Liver (tissue), 9 donors: ENCODE data around the gene KRT14. TPM values are rescaled to one million over a fixed set of nuclear protein-coding genes. Genes with fewer than 3 reads are reported as not detected.

Experiments
- DNase-seq: peaks from one replicate; pipeline ENCODE4 v3.0.0-alpha.2; 2017; ENCODE audit warnings: low spot score
- H3K27ac ChIP-seq, 2 donors: one replicate each; pipeline ENCODE4 v1.7.0; 2013; ENCODE audit warnings: inconsistent platforms in 2 of 2, low read length in 2 of 2, control low read depth in 1 of 2, low read depth in 1 of 2, mild to moderate bottlenecking in 1 of 2
- H3K27me3 ChIP-seq, 4 donors: one replicate each; pipeline versions ENCODE4 v1.6.1 to v1.7.0; 2013; ENCODE audit warnings: low read length in 3 of 4, inconsistent platforms in 1 of 4, mild to moderate bottlenecking in 1 of 4, moderate library complexity in 1 of 4; ENCODE audit not compliant: control insufficient read depth in 4 of 4, insufficient read depth in 4 of 4
- H3K36me3 ChIP-seq, 4 donors: one replicate each; pipeline versions ENCODE4 v1.6.1 to v1.7.0; 2013; ENCODE audit warnings: low read length in 3 of 4, mild to moderate bottlenecking in 3 of 4, low read depth in 1 of 4, moderate library complexity in 1 of 4; ENCODE audit not compliant: control insufficient read depth in 4 of 4, insufficient read depth in 3 of 4
- H3K4me1 ChIP-seq, 4 donors: one replicate each; pipeline versions ENCODE4 v1.6.1 to v1.7.0; 2013; ENCODE audit warnings: low read length in 3 of 4, mild to moderate bottlenecking in 3 of 4, moderate library complexity in 1 of 4; ENCODE audit not compliant: control insufficient read depth in 4 of 4, insufficient read depth in 4 of 4
- H3K4me3 ChIP-seq, 3 donors: one replicate each; pipeline versions ENCODE4 v1.6.1 to v1.7.0; 2013; ENCODE audit warnings: low read length in 3 of 3, control low read depth in 1 of 3, low read depth in 1 of 3, mild to moderate bottlenecking in 1 of 3
- H3K9ac ChIP-seq, 2 donors: one replicate each; pipeline ENCODE4 v1.7.0; 2013; ENCODE audit warnings: low read length in 2 of 2, mild to moderate bottlenecking in 2 of 2, moderate library complexity in 2 of 2, control low read depth in 1 of 2, low read depth in 1 of 2
- H3K9me3 ChIP-seq, 4 donors: one replicate each; pipeline versions ENCODE4 v1.6.1 to v1.7.0; 2013; ENCODE audit warnings: low read length in 3 of 4; ENCODE audit not compliant: control insufficient read depth in 4 of 4
- EGR1 ChIP-seq, 2 donors: IDR thresholded peaks; 2 replicates each; pipeline ENCODE4 v1.6.1; 2016 to 2018; ENCODE audit warnings: antibody characterized with exemption in 2 of 2, low read depth in 2 of 2
- FOXA2 ChIP-seq: IDR thresholded peaks from 2 replicates; pipeline ENCODE4 v1.6.1; 2016; ENCODE audit warnings: antibody characterized with exemption
- HNF4G ChIP-seq: IDR thresholded peaks from 2 replicates; pipeline ENCODE4 v1.6.1; 2016; ENCODE audit warnings: antibody characterized with exemption
- MAX ChIP-seq: IDR thresholded peaks from 2 replicates; pipeline ENCODE4 v1.6.1; 2016; ENCODE audit warnings: antibody characterized with exemption
- NR2F2 ChIP-seq: IDR thresholded peaks from 2 replicates; pipeline ENCODE4 v1.6.1; 2016; ENCODE audit warnings: antibody characterized with exemption
- RAD21 ChIP-seq, 2 donors: IDR thresholded peaks; 2 replicates each; pipeline ENCODE4 v1.6.1; 2016; ENCODE audit warnings: antibody characterized with exemption in 2 of 2, mild to moderate bottlenecking in 2 of 2
- REST ChIP-seq: IDR thresholded peaks from 2 replicates; pipeline ENCODE4 v1.6.1; 2016; ENCODE audit warnings: antibody characterized with exemption, mild to moderate bottlenecking
- TAF1 ChIP-seq: conservative IDR thresholded peaks from 2 replicates; pipeline ENCODE4 v1.6.1; 2016; ENCODE audit warnings: antibody characterized with exemption, mild to moderate bottlenecking
- YY1 ChIP-seq: IDR thresholded peaks from 2 replicates; pipeline ENCODE4 v1.6.1; 2016; ENCODE audit warnings: antibody characterized with exemption, mild to moderate bottlenecking
- ZBTB33 ChIP-seq: IDR thresholded peaks from 2 replicates; pipeline ENCODE4 v1.6.1; 2016; ENCODE audit warnings: antibody characterized with exemption
- WGBS: extraction: QIAGEN DNeasy Blood & Tissue Kit; methylation state at CpG from one replicate; pipeline ENCODE4 v1.1.7; 2013; 5-methylcytosine and 5-hydroxymethylcytosine counted together
- polyA plus RNA-seq, 2 donors: library from polyadenylated mRNA; stranded (reverse) in 1 of 2; unstranded in 1 of 2; fragments of 200-250 nt in 1 of 2; fragments of >200 nt in 1 of 2; fragmentation: Nextera tagmentation in 1 of 2; extraction: Ambion mirVana in 1 of 2; gene quantifications; one replicate each; pipeline versions ENCODE4 v1.2.1 to v1.2.3, GENCODE V29; 2013 to 2015
- total RNA-seq, 2 donors: library from RNA; depleted of rRNA; stranded (reverse); fragments of >200 nt; gene quantifications; one replicate each; pipeline ENCODE4 v1.2.3, GENCODE V29; 2014
- TF ChIP-seq, protein P1 (sequence below): fragments of 150-350 bp; IDR thresholded peaks from 2 replicates; pipeline ENCODE4 v1.5.1; 2017; ENCODE audit warnings: improper control_type of control experiment, low read depth, low read length; ENCODE audit not compliant: missing input control
- donor health status: healthy.
- donor health status: healthy.
- donor health status: healthy.
- donor health status: healthy.
- donor health status: healthy.

The KRT14 gene
- total and polyA plus RNA-seq, 4 donors: not detected

GRCh38 chr17:41539979-41540701 lies 46.6 kb downstream of the KRT14 start:
- WGBS: 66% methylated on average over 7 of the region's 7 CpGs
- TF ChIP-seq RAD21 (IDR thresholded peaks at IDR 0.05) (no peak), HNF4G (no peak)
- no peaks in the 10 kb centered on the region for H3K9me3 ChIP-seq
- H3K27ac ChIP-seq: no peak overlapping the region
- no peak for DNase-seq
- no peak overlapping the region for H3K9ac ChIP-seq
- no peaks in the 10 kb centered on the region for H3K36me3 ChIP-seq
- no peak overlapping the region for H3K4me3 ChIP-seq
- peaks cover 0 to 2% (median 0%) of the 10 kb centered on the region in 4 donors for H3K27me3 ChIP-seq
- no peaks in the 10 kb centered on the region for H3K4me1 ChIP-seq

DNA sequence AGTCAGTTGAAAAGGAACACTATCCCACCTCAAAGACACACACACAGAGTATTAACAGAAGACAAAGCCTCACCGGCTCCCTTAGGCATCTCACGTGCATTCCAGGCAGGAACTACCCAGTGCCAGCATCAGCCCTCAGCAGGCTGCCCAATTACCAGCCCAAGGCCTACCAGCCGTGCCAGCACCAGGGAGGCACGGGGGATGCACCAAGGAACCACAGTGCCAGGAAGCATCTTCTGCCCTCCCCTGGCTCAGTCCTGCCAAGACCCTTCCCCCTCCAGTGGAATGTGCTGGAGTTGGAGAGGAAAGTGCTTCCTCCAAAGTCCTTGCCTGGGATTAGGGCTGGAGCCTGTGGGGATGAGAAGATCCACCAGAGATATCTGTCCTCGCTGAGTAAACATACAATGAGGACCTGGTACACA lies 47.6 kb downstream of the KRT14 start:
- no peak for TF ChIP-seq EGR1 (IDR thresholded peaks at IDR 0.05; ENCODE audit: low read depth in 2 of 2)
- no peak for TF ChIP-seq REST
- no peak for TF ChIP-seq FOXA2
- TF ChIP-seq, protein P1, sequence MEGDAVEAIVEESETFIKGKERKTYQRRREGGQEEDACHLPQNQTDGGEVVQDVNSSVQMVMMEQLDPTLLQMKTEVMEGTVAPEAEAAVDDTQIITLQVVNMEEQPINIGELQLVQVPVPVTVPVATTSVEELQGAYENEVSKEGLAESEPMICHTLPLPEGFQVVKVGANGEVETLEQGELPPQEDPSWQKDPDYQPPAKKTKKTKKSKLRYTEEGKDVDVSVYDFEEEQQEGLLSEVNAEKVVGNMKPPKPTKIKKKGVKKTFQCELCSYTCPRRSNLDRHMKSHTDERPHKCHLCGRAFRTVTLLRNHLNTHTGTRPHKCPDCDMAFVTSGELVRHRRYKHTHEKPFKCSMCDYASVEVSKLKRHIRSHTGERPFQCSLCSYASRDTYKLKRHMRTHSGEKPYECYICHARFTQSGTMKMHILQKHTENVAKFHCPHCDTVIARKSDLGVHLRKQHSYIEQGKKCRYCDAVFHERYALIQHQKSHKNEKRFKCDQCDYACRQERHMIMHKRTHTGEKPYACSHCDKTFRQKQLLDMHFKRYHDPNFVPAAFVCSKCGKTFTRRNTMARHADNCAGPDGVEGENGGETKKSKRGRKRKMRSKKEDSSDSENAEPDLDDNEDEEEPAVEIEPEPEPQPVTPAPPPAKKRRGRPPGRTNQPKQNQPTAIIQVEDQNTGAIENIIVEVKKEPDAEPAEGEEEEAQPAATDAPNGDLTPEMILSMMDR: no peak
- TF ChIP-seq YY1: no peak
- no peak for TF ChIP-seq NR2F2
- TF ChIP-seq TAF1: no peak
- no peak for TF ChIP-seq ZBTB33
- TF ChIP-seq MAX: no peak
- Histone ChIP-seq H3K27me3 (peaks cover 0 to 2% (median 0%) of the 10 kb centered on the region in 4 donors), H3K36me3 (no peaks in the 10 kb centered on the region), H3K27ac (no peak overlapping the region), H3K4me1 (no peaks in the 10 kb centered on the region), H3K9me3 (no peaks in the 10 kb centered on the region), H3K9ac (no peak overlapping the region), H3K4me3 (no peak overlapping the region)
- 74% methylated on average over 5 of the region's 5 CpGs for WGBS
- DNase-seq: no peak
